Measurements from ENCODE around the gene MPP2. TPM values are rescaled to one million over a fixed set of nuclear protein-coding genes. Genes with fewer than 3 reads are reported as not detected.

The MPP2 gene
- total and polyA plus RNA-seq, 7 donors, result 0.23 to 33.0 (median 10.9) TPM

DNA sequence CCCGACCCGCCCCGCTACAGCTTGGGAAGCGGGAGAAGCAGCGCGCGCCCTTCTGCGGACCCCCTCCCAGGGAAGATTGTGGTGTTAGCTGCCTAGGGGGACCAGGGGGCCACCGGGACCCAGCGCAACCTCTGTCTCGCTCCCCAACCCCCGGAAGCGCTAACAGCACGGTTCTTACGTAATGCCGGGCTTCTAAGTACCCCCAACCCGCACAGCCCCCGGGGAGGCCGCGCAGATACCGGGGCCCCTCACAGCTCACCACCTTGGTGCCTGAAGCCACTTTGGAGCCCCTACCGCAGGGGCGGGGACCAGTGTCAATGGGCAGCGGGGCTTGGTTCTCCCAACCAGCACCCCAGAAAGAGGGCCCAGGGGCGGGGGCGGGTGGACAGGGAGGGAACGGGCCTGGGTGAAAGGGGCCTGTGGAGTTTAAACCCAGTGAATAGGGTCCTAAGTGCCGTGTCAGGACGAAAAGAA, 348 bp downstream of the MPP2 start:
- H3K27me3 ChIP-seq, result no peaks in the 10 kb centered on the region
- 2 to 4% methylated on average over 29 of the region's 29 CpGs for WGBS, 2 donors

DNA sequence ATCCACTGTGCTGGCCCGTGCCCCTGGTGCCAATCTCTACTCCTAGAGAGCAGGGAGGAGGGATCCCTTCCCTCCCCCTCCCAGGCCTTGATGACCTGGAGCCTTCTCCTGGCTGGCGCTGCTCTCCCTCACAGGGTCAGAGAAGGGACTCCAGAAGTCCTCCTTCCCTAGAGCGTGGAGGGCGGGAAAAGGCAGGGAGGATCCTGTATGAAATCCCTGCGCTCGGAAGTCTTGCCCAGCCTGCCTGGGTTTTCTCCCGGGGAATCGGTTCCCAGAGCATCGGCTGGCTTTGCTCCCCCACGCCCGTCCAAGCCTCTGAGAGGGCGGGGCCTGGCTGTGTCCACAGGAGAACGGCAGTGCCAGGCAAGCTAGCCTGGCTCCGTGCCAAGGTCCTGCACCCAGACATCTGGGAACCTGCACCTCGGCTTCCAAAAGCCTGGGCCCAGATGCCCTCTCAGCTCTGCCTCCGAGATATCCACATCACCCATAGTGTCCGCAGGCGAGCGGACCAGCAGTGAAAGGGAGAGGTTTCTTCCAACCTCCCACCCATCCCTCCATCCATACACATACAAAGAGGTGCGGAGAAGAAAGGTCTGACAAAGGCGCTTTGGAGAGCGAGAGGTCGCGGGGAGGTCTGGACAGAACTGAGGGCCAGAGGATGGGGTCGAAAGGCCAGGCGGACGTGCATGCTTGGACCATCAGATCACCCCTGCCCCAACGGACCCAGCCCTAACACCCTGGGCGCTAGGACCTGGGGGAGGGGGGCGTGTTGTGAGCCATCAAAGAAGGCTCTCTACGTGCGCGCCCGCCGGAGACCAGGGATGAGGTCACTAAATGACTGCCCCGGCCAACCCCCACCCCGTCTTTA, 1.1 kb downstream of the MPP2 start:
- Histone ChIP-seq H3K27me3 (no peaks in the 10 kb centered on the region), H3K36me3 (peaks cover 0 to 9% (median 0%) of the 10 kb centered on the region in 4 donors), H3K4me1 (peaks cover 0 to 34% (median 26%) of the 10 kb centered on the region in 4 donors), H3K27ac (peak overlapping the region; percentile 95 to 99 (median 99)), H3K4me3 (peak overlapping the region; percentile 73 to 96 (median 92)), H3K9me3 (no peaks in the 10 kb centered on the region)
- intact Hi-C loops (cut with DNase I), result loop anchor here (5.0 to 10.0 kb wide), 2 partner anchors 216 to 501 kb away; partner anchors contain the start of gene HDAC5
- WGBS, 2 donors, result 5 to 8% methylated on average over 37 of the region's 37 CpGs
- TF ChIP-seq EP300 (IDR thresholded peaks at IDR 0.05), result no peak
- TF ChIP-seq POLR2AphosphoS5 (IDR thresholded peaks at IDR 0.05), result peak in 3 of 4 donors; percentile 46 to 48 (median 47)
- peak; percentile 95 for DNase-seq

More for the DNA sequence above, 348 bp downstream of the MPP2 start:
- Histone ChIP-seq H3K36me3 (peaks cover 0 to 9% (median 0%) of the 10 kb centered on the region in 4 donors), H3K9me3 (no peaks in the 10 kb centered on the region), H3K27ac (peak overlapping the region; percentile 95 to 99 (median 99)), H3K4me1 (peaks cover 0 to 34% (median 24%) of the 10 kb centered on the region in 4 donors), H3K4me3 (peak overlapping the region; percentile 73 to 96 (median 92))
- DNase-seq, result peak; percentile 70
- intact Hi-C loops (cut with DNase I), result loop anchor here (5.0 to 10.0 kb wide), 2 partner anchors 215 to 502 kb away; partner anchors contain the start of gene HDAC5
- TF ChIP-seq POLR2AphosphoS5 (IDR thresholded peaks at IDR 0.05) (no peak), POLR2A (IDR thresholded peaks at IDR 0.05) (no peak), EP300 (IDR thresholded peaks at IDR 0.05) (no peak)
- TF ChIP-seq, protein P1, sequence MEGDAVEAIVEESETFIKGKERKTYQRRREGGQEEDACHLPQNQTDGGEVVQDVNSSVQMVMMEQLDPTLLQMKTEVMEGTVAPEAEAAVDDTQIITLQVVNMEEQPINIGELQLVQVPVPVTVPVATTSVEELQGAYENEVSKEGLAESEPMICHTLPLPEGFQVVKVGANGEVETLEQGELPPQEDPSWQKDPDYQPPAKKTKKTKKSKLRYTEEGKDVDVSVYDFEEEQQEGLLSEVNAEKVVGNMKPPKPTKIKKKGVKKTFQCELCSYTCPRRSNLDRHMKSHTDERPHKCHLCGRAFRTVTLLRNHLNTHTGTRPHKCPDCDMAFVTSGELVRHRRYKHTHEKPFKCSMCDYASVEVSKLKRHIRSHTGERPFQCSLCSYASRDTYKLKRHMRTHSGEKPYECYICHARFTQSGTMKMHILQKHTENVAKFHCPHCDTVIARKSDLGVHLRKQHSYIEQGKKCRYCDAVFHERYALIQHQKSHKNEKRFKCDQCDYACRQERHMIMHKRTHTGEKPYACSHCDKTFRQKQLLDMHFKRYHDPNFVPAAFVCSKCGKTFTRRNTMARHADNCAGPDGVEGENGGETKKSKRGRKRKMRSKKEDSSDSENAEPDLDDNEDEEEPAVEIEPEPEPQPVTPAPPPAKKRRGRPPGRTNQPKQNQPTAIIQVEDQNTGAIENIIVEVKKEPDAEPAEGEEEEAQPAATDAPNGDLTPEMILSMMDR (IDR thresholded peaks at IDR 0.05), result no peak

DNA sequence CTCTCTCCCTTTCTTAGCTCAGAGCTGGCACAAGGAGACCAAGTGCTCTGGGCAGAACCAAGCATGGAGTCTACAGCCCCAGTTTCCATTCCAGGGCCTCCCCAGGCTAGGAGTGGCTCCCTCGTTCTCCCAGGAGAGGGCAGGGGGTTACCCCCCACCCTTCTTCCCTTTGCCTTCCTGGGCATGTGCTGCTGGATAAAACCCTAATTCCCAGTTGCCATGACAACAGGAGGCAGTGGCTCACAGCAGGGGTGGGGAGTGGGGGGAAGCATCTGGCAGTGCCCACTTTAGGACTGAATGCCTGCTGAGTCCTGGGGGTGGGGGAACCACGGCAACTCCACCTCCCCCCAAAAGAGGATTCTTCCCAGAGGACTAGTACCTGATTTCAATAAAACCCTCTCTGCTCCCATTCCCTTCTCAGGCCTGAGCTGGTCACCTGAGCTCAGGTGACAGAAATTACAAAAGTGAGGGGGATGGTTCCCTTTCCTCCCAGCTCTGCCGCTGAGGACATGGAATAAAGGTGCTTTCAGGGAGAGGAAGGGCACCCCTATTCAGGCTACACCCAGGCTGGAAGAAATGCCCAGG, 1.8 kb downstream of the MPP2 start:
- no peaks in the 10 kb centered on the region for H3K9me3 ChIP-seq
- H3K4me1 ChIP-seq, result peaks cover 0 to 41% (median 33%) of the 10 kb centered on the region in 4 donors
- H3K36me3 ChIP-seq, result peaks cover 0 to 9% (median 0%) of the 10 kb centered on the region in 4 donors
- intact Hi-C loops (cut with DNase I), result loop anchor here (5.0 to 10.0 kb wide), 2 partner anchors 217 to 501 kb away; partner anchors contain the start of gene HDAC5
- 16 to 37% methylated on average over 3 of the region's 3 CpGs for WGBS, 2 donors
- peak overlapping the region; percentile 95 to 99 (median 99) for H3K27ac ChIP-seq
- TF ChIP-seq, protein P1 (IDR thresholded peaks at IDR 0.05), result no peak
- TF ChIP-seq POLR2AphosphoS5 (IDR thresholded peaks at IDR 0.05), result no peak
- no peak for TF ChIP-seq EP300 (IDR thresholded peaks at IDR 0.05)
- TF ChIP-seq POLR2A (IDR thresholded peaks at IDR 0.05), result no peak
- peak overlapping the region in 3 of 4 donors; percentile 73 to 96 (median 89) for H3K4me3 ChIP-seq
- H3K27me3 ChIP-seq, result no peaks in the 10 kb centered on the region
- DNase-seq, result no peak

DNA sequence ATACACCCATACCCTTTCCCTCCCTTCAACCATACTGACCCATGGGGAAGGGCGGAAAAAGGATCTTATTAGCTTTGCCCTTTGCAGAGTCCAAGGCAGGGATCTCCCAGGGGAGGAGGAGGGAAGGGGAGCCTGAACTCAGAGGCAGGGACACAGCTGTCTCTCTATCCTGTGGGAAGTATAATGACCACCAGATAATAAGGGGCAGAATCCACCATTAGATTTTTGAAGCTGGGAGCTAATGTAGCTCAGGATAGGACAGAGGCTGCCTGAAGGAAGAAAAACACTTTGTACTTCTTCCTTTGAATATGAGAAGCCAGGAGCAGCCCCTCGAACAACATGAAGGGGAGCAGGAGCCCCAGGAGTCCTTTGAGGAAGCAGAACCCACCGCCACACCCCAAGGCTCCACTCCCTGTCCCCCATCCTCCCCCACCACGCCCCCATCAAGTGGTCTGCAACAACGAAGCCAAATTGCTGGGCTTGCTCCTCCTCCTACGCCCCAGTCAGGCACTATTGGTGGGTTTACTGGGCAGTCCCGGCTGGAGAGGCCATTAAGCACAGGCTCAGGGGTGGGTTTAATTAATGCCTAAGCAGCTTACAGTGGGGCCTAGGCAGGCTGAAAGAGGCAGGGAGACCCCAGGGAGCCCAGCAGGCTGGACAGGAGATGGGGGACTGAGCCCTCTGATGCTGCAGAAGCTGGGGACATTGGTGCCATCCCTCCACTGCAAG, 5.3 kb downstream of the MPP2 start:
- intact Hi-C loops (cut with DNase I), result loop anchor here (10.0 kb wide), 1 partner anchor 497 kb away; no protein-coding TSS in a partner anchor
- peaks cover 0 to 11% (median 7%) of the 10 kb centered on the region in 4 donors for H3K36me3 ChIP-seq
- no peak overlapping the region for H3K27ac ChIP-seq
- peaks cover 0 to 38% (median 33%) of the 10 kb centered on the region in 4 donors for H3K4me1 ChIP-seq
- TF ChIP-seq, protein P1 (IDR thresholded peaks at IDR 0.05), result no peak
- H3K4me3 ChIP-seq, result no peak overlapping the region
- DNase-seq, result no peak
- H3K9me3 ChIP-seq, result no peaks in the 10 kb centered on the region
- H3K27me3 ChIP-seq, result no peaks in the 10 kb centered on the region
- whole genome bisulfite sequencing, 2 donors, result 61 to 68% methylated on average over 7 of the region's 7 CpGs

All from sigmoid colon (tissue), 7 donors.